ENCODE measurements around the gene ABCC11.
"Not testable (repeated sequence)": the region's sequence is repeated elsewhere in the genome, so short reads cannot be mapped to it uniquely, and the experiment has no call there.

Gene ABCC11

DNA sequence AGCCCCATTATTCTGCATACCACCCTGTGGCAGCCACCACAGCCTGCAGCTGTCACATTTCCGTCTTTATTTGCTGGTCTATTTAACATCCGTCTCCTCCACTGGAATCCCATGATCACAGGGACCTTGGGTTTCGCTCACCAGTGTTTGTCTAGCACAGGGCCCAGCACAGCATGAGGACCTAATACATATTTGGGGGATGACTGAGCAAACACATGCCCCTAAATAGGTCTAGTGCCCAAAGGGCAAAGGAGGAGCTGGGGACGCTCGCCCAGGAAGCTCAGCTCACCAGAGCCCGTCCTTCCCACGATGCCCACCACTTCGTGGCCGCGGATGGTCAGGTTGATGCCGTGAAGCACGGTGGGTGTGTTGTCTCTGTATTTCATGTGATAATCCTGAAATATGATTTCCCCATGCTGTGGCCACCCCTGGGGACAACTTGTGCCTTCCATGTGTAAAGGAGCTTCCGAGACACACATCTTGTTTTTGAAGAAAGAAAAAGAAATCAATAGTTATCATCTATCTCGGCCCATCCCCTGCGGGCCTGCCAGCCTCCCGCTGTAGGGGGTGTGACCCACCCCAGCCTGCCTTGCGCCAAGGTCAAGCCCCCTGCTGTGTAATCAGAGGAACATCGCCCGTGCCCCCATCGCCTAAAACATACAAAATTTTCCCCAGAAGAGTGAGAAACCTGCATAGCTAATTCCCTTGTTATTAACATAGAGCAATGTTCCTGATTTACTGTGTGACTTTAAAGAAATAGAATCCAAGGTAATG lies 70.5 kb downstream of the ABCC11 start:
- ATAC-seq (replicated peaks) (no peak), DNase-seq (no peak)
- no peaks in the 10 kb centered on the region for H3K36me3 Mint-ChIP-seq
- H3K27me3 Mint-ChIP-seq = peaks cover 18 to 26% of the 10 kb centered on the region in 2 donors
- H3K27ac Mint-ChIP-seq = no peak overlapping the region
- no peaks in the 10 kb centered on the region for H3K4me1 Mint-ChIP-seq
- H3K9me3 Mint-ChIP-seq = no peaks in the 10 kb centered on the region
- H3K4me3 Mint-ChIP-seq = no peak overlapping the region

DNA sequence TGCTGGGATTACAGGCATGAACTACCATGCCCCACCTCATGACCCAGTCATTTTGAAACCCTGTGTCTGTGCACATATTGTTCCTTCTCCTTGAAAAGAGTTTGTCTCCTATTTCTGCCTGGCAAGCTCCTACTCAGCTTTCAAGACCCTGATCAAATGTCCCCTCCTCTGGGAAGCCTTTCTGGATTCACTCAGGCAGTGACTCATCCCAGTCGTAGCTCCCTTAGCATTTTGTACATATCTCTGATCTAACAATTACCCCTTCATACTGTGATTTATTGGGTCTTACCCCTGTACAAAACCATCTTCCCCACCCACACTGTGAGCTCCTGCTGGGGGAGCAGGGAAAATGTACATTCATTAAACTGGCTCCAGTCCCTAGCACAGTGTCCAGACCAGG lies 73.5 kb downstream of the ABCC11 start:
- no peak overlapping the region for H3K27ac Mint-ChIP-seq
- no peaks in the 10 kb centered on the region for H3K4me1 Mint-ChIP-seq
- no peak for DNase-seq
- no peak for ATAC-seq (replicated peaks)
- H3K4me3 Mint-ChIP-seq = no peak overlapping the region
- H3K27me3 Mint-ChIP-seq = peaks cover 18 to 19% of the 10 kb centered on the region in 2 donors
- H3K9me3 Mint-ChIP-seq = no peaks in the 10 kb centered on the region
- no peaks in the 10 kb centered on the region for H3K36me3 Mint-ChIP-seq

DNA sequence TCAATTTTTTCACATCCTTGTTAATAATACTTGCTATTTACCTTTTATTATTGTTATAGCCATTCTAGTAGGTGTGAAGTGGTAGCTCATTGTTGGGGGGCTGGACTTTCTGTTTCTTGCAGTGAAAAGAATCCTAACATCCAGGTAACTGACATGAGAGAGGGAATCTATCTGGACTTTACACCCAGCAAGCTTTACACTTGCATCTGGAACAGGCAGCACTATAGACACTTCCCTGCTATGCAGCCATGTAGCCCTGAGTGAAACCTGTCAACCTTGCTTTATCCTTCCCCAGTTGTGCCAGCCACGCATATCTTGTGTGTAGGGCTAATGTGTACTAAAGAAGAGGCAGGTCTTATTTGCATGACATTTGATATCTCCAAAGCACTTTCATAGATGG lies 74.7 kb downstream of the ABCC11 start:
- Mint-ChIP-seq H3K27ac (no peak overlapping the region), H3K4me1 (no peaks in the 10 kb centered on the region), H3K4me3 (no peak overlapping the region), H3K27me3 (peaks cover 18 to 19% of the 10 kb centered on the region in 2 donors), H3K36me3 (no peaks in the 10 kb centered on the region), H3K9me3 (no peaks in the 10 kb centered on the region)
- DNase-seq (no peak), ATAC-seq (replicated peaks) (no peak)

DNA sequence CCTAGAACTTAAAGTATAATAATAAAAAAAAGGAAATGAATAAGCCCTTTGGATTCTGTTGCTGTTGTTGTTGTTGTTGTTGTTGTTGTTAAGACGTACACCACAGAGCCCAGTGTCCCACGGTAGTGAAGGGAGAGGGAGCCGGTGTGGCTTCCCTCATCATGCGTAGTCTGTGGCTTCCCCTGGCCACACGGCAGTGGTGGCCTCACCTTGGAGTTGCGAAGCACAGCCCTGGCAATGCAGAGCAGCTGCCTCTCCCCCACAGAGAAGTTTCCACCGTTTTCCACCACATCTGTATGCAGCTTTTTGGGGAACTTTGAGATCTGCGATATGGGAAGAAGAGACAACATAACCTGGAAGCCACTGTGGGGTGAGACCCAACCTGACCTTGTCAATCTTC lies 77.4 kb downstream of the ABCC11 start:
- DNase-seq (no peak), ATAC-seq (replicated peaks) (no peak)
- Mint-ChIP-seq H3K4me3 (no peak overlapping the region), H3K9me3 (no peaks in the 10 kb centered on the region), H3K36me3 (no peaks in the 10 kb centered on the region), H3K27me3 (peaks cover 5 to 12% of the 10 kb centered on the region in 2 donors), H3K27ac (no peak overlapping the region), H3K4me1 (peaks cover 2 to 4% of the 10 kb centered on the region in 2 donors)

DNA sequence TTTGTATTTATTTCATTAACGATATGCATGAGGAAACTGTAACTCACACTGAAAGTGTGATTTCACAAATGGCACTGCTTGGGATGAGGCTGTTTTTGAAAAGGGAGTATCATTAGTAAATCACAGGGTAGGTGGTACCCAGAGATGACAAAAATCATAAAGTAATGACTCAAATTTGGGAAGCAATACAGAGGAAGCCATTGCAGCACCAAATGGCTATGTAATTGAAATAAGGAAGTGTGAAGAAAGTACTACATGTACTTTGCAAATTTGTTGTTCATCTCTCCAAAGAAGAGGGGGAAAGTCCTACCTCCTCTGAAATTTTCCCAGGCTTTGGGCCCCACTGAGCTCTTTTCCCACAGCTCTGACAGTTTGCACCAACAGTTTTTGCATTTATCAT lies 79.3 kb downstream of the ABCC11 start:
- Mint-ChIP-seq H3K27ac (no peak overlapping the region), H3K36me3 (no peaks in the 10 kb centered on the region), H3K27me3 (peaks cover 0 to 9% of the 10 kb centered on the region in 2 donors), H3K4me1 (peaks cover 5 to 6% of the 10 kb centered on the region in 2 donors), H3K9me3 (no peaks in the 10 kb centered on the region), H3K4me3 (no peak overlapping the region)
- ATAC-seq (replicated peaks) = no peak
- DNase-seq = no peak

DNA sequence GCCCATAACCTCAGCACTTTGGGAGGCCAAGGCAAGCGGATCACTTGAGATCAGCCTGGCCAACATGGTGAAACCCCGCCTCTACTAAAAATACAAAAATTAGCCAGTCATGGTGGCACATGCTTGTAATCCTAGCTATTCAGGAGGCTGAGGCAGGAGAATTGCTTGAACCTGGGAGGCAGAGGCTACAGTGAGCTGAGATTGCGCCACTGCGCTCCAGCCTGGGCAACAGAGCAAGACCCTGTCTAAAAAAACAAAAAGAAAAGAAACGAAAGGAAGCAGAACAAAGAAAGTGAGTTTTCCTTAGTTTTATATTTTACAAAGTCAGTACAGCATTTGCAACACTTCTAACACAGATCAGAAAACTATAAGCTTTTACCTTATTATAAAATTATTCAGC lies 80.7 kb downstream of the ABCC11 start:
- peaks cover 5 to 14% of the 10 kb centered on the region in 2 donors for H3K4me1 Mint-ChIP-seq
- H3K4me3 Mint-ChIP-seq; H3K27ac Mint-ChIP-seq; DNase-seq; ATAC-seq (replicated peaks); H3K9me3 Mint-ChIP-seq; H3K36me3 Mint-ChIP-seq: not testable (repeated sequence)
- H3K27me3 Mint-ChIP-seq = peaks cover 6 to 15% of the 10 kb centered on the region in 2 donors

DNA sequence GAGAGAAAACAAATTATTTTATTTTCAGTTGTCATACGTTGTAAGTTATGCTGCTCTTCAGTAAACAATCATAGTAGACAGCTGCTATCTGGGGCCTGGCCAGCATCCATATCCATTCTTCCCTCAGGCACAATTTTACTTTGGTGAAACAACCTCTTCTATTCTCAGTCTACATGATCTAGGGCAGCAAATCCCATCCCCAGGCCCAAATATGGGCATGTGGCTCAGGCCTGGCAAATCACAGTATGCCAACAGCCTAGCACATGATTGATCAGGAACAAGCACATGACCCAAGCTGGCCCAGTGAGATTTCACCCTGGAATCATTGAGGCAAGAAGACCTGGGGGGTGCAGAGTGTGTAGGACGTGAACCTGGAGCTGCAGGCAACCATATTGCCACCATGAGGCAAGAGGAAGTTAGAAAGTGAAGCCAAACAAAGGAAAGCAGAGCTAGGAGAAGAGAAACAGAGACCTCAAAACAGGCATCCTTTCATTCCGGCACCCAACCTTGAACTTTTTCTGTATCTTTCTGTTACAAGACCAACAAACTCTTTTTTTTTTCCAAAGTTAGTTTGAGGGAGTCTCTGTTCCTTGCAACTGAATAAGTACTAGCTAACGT lies 81.3 kb downstream of the ABCC11 start:
- Mint-ChIP-seq H3K4me3 (no peak overlapping the region), H3K36me3 (no peaks in the 10 kb centered on the region), H3K4me1 (peaks cover 5 to 15% of the 10 kb centered on the region in 2 donors), H3K9me3 (no peaks in the 10 kb centered on the region), H3K27me3 (peaks cover 8 to 15% of the 10 kb centered on the region in 2 donors), H3K27ac (no peak overlapping the region)
- ATAC-seq (replicated peaks) (no peak), DNase-seq (no peak)

DNA sequence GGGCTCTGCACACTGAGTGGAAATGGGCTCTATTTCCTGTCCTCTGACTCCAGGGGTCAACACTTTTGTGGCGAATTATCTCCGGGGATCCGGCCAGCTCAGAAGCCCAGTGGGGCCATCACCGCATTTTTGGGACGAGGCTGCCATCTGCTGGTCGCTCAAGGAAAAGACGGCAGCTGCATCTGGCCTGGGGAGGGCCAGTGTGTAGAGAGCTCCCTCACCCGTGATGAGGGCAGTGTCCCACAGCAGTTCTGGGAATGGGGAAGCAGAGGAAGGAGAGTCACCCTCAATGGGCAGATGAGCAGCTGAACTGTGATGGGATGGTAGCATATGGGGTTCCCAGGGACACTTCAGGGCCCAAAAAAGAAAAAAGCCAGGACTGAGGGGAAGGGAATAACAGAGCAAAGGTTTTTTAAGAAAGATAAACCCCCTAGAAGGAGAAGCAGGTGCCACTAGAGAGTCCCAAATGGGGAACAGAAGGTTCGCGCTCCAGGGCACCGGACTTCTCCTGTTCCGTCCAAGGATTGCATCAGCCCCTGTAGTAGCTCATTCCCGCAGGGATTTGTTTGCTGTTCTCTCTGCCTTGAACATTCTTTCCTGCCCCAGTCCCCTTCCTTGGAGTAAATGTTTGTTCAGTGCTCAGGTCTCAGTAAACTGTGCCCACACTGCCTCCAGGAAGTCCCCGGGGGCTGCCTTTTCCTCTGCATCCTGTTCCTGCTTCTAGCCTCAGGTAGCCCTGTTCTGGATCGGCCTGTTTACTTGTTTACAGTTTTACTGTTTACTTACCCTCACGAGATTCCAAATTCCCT lies 82.2 kb downstream of the ABCC11 start:
- H3K4me3 Mint-ChIP-seq = no peak overlapping the region
- peaks cover 5 to 15% of the 10 kb centered on the region in 2 donors for H3K4me1 Mint-ChIP-seq
- H3K27me3 Mint-ChIP-seq = peaks cover 8 to 15% of the 10 kb centered on the region in 2 donors
- DNase-seq (peak; percentile 56), ATAC-seq (replicated peaks) (peak; percentile 90 to 92)
- no peak overlapping the region for H3K27ac Mint-ChIP-seq
- no peaks in the 10 kb centered on the region for H3K9me3 Mint-ChIP-seq
- no peaks in the 10 kb centered on the region for H3K36me3 Mint-ChIP-seq

DNA sequence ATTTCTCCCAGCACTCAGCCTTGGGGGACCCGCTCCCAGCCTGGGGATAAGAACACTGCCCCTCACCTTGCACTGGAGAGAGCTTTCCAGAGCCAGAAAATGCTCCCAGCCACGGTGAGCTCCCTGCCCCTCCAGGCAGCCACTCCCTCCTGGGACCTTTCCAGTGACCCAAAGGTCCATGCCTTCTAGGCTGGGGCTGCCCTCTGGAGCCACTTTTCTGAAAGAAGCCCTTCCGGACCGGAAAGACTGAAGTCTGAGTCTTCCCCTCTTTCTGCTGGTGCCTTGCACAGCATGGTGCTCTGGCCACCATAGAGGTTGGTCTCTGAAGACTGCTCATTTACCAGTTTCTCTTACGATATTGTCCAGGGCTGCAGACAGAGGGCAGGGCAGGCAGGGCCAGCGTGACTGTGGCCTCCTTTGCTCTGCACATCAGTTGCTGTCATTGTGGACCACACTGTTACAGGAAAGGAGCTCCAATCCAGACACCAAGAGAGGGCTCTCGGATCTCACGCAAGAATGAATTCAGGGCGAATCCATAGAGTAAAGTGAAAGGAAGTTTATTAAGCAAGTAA lies 84.4 kb downstream of the ABCC11 start:
- DNase-seq = no peak
- Mint-ChIP-seq H3K4me3 (no peak overlapping the region), H3K4me1 (peaks cover 11 to 24% of the 10 kb centered on the region in 2 donors), H3K27ac (no peak overlapping the region), H3K9me3 (no peaks in the 10 kb centered on the region), H3K36me3 (no peaks in the 10 kb centered on the region), H3K27me3 (peaks cover 10 to 20% of the 10 kb centered on the region in 2 donors)
- ATAC-seq (replicated peaks) = no peak

DNA sequence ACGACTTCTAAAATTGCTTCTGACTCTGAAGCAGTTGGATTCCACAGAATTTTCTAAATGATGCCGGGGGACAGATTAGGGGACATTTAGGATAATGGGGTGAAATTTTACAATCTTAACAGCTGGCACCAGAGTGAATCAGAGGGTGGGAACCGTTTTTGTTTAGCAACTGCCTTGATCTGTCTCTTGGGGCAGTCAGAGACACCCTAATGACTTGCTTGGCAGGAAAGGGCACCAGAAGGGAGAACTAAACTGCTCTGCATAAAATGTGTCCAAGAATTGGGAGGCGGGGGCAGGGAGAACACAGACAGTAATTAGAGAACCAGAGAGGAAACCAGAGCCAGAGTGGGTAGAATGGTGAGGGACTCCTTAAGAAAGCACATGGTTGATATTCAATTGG lies 85.4 kb downstream of the ABCC11 start:
- no peak for DNase-seq
- Mint-ChIP-seq H3K27ac (no peak overlapping the region), H3K9me3 (no peaks in the 10 kb centered on the region), H3K36me3 (no peaks in the 10 kb centered on the region), H3K27me3 (peaks cover 20% of the 10 kb centered on the region in 2 donors), H3K4me1 (peaks cover 19 to 34% of the 10 kb centered on the region in 2 donors), H3K4me3 (no peak overlapping the region)
- no peak for ATAC-seq (replicated peaks)

DNA sequence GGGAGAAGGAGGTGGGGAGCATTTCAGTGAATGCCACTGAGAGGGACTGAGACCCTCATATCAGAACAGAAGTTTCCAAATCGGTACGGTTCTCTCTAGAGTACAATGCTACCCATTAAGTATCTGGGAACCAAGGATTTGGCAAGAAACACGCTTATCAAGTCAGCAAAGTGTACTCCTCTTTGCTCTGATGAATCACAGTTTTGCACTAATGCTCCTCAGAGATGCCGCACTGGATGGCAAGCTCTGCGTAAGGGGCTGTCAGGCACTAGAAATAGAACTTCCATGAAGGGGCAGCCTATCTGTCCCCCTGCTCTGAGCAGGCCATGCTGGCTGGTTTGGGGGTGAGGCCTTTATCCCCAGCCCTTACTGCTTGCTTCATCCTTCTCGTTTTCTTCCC lies 86.8 kb downstream of the ABCC11 start:
- H3K9me3 Mint-ChIP-seq = no peaks in the 10 kb centered on the region
- ATAC-seq (replicated peaks) = no peak
- H3K36me3 Mint-ChIP-seq = no peaks in the 10 kb centered on the region
- peaks cover 20 to 40% of the 10 kb centered on the region in 2 donors for H3K4me1 Mint-ChIP-seq
- no peak overlapping the region for H3K27ac Mint-ChIP-seq
- no peak for DNase-seq
- H3K4me3 Mint-ChIP-seq = no peak overlapping the region
- peaks cover 25 to 29% of the 10 kb centered on the region in 2 donors for H3K27me3 Mint-ChIP-seq

DNA sequence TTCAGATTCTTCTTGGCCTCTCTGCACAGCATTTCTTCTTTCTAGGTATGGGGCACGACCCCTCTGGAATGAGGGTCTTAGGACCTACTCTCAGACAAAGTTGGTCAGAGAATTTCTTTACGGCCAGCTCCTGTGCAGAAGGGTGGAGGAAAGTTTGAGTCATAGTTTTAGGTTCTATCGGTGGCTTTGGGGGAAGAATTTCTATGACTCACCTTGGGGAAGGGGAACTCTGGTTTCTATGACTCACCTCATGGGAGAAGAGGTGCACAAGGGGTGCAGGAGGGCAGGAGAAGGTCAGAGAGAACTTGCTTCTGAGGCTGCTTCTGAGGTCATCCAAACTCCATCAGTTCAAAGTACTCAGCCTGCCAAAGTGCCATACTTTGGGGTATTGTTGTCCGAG lies 89.0 kb downstream of the ABCC11 start:
- H3K4me3 Mint-ChIP-seq = peak overlapping the region in 1 of 2 donors; percentile 60
- H3K9me3 Mint-ChIP-seq = no peaks in the 10 kb centered on the region
- H3K27me3 Mint-ChIP-seq = peaks cover 30 to 45% of the 10 kb centered on the region in 2 donors
- H3K27ac Mint-ChIP-seq = peak overlapping the region; percentile 27
- ATAC-seq (replicated peaks) (peak; percentile 93 to 96), DNase-seq (peak; percentile 60)
- peaks cover 20 to 33% of the 10 kb centered on the region in 2 donors for H3K4me1 Mint-ChIP-seq
- no peaks in the 10 kb centered on the region for H3K36me3 Mint-ChIP-seq

DNA sequence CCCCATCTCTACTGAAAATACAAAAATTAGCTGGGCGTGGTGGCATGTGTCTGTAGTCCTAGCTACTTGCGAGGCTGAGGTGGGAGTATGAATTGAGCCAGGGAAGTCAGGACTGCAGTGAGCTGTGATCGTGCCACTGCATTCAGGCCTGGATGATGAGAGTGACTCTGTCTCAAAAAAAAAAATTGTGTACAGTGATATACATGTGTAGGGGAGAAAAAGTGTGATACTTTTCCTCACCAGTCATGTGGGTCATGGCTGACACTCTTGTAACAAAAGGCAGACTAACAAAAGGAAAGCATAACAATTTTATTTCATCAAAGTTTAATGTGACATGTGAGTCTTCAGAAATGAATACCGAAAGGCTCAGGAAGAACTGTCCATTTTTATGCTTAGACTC lies 89.5 kb downstream of the ABCC11 start:
- Mint-ChIP-seq H3K36me3 (no peaks in the 10 kb centered on the region), H3K27ac (peak overlapping the region; percentile 27)

DNA sequence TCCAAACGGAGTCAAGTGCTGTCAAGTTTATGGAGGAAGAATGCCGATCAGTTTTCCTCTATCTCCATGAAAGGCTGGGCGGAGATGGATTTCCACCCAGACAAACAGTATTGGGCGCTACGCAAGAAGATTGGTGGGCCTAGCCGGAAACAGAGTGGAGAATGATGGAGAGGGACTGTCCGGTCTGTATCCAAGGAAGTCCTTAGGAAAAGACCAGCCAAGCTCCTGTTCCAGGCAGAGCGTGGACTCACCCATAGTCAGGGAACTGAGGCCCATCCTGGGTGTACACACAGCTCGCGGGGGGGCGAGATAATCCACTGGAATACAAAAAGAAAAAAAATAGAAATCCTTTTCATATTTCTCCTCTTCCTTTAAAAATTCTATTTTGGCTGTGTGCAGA lies 90.0 kb downstream of the ABCC11 start:
- ATAC-seq (replicated peaks) = no peak
- Mint-ChIP-seq H3K27me3 (peaks cover 26 to 45% of the 10 kb centered on the region in 2 donors), H3K4me1 (peaks cover 20 to 32% of the 10 kb centered on the region in 2 donors), H3K9me3 (no peaks in the 10 kb centered on the region), H3K36me3 (no peaks in the 10 kb centered on the region), H3K4me3 (no peak overlapping the region), H3K27ac (no peak overlapping the region)
- DNase-seq = no peak

More for the DNA sequence above, 89.5 kb downstream of the ABCC11 start:
- Mint-ChIP-seq H3K4me1 (peaks cover 20 to 33% of the 10 kb centered on the region in 2 donors), H3K9me3 (no peaks in the 10 kb centered on the region), H3K27me3 (peaks cover 26 to 45% of the 10 kb centered on the region in 2 donors), H3K4me3 (no peak overlapping the region)
- DNase-seq = no peak
- ATAC-seq (replicated peaks) = peak in 1 of 2 donors; percentile 22

Measured in stimulated activated naive B cell treated with anti-CD40 and anti-IgM and Interleukin-4, amounts not matched to agents 10 μg/mL and 1 μg/mL and 100 μg/mL, for 72 hours (primary cell).